ENCODE measurements around the gene COL26A1. TPM values are rescaled to one million over a fixed set of nuclear protein-coding genes. Genes with fewer than 3 reads are reported as not detected.

The COL26A1 gene
- total RNA-seq, 1 experiment from 2014 or later, result 0.20 TPM

- H3K27ac ChIP-seq, result no peak overlapping the region
- no peak overlapping the region for H2AFZ ChIP-seq
- H3K4me3 ChIP-seq, result no peak overlapping the region
- H3K9me3 ChIP-seq (ENCODE audit: insufficient read depth, low read depth), result no peaks in the 10 kb centered on the region
- H3K4me2 ChIP-seq, result no peak overlapping the region
- H3K9me2 ChIP-seq (ENCODE audit: insufficient read depth), result no peaks in the 10 kb centered on the region
- no peaks in the 10 kb centered on the region; the same call in 1 of the 2 replicates for H3F3A ChIP-seq (ENCODE audit: insufficient read depth, low read depth)
- H3K4me1 ChIP-seq (replicated peaks; ENCODE audit: insufficient read depth), result no peaks in the 10 kb centered on the region
- no peak for TF ChIP-seq EZH2 (IDR thresholded peaks at IDR 0.05; ENCODE audit: low read depth)
- TF ChIP-seq CTCF (conservative IDR thresholded peaks at IDR 0.05), result no peak
- no peaks in the 10 kb centered on the region for H3K79me2 ChIP-seq (ENCODE audit: low read depth)
- no peaks in the 10 kb centered on the region for H3K36me3 ChIP-seq (ENCODE audit: low read depth)
- DNase-seq, result no peak
- POLR2A ChIA-PET (ENCODE audit: unreplicated experiment), result no interaction called here
- H3K27me3 ChIP-seq (ENCODE audit: insufficient read depth, low read depth), result peaks cover 17% of the 10 kb centered on the region
- intact Hi-C loops (cut with micrococcal nuclease; ENCODE audit: unreplicated experiment), result loop anchor here (10.0 kb wide), 1 partner anchor 637 kb away; the partner anchor contains the start of gene ACHE
- no TSS peak for BruUV-seq (replicated peaks)
- CTCF ChIA-PET, result interaction anchor here (0.7 kb wide), 1 partner anchor 106 kb away, joined by 4 read pairs; no protein-coding TSS in a partner anchor
- no peaks in the 10 kb centered on the region for H4K20me1 ChIP-seq (ENCODE audit: insufficient read depth)
Measured at GRCh38 chr7:101531726-101532357, 169.2 kb downstream of the COL26A1 start.

- no peak for DNase-seq
- POLR2A ChIA-PET (ENCODE audit: unreplicated experiment), result no interaction called here
- Histone ChIP-seq H4K20me1 (ENCODE audit: insufficient read depth) (no peaks in the 10 kb centered on the region), H3F3A (ENCODE audit: insufficient read depth, low read depth) (no peaks in the 10 kb centered on the region; the same call in 1 of the 2 replicates), H3K4me3 (no peak overlapping the region), H3K4me1 (replicated peaks; ENCODE audit: insufficient read depth) (no peaks in the 10 kb centered on the region), H3K79me2 (ENCODE audit: low read depth) (no peaks in the 10 kb centered on the region), H3K4me2 (no peak overlapping the region), H3K9me2 (ENCODE audit: insufficient read depth) (no peaks in the 10 kb centered on the region), H3K27me3 (ENCODE audit: insufficient read depth, low read depth) (peaks cover 17% of the 10 kb centered on the region), H3K27ac (no peak overlapping the region), H3K36me3 (ENCODE audit: low read depth) (no peaks in the 10 kb centered on the region), H3K9me3 (ENCODE audit: insufficient read depth, low read depth) (no peaks in the 10 kb centered on the region), H2AFZ (no peak overlapping the region)
- BruUV-seq (replicated peaks), result no TSS peak
- CTCF ChIA-PET, result no interaction called here
- TF ChIP-seq EZH2 (IDR thresholded peaks at IDR 0.05; ENCODE audit: low read depth) (no peak), CTCF (conservative IDR thresholded peaks at IDR 0.05) (no peak)
- intact Hi-C loops (cut with micrococcal nuclease; ENCODE audit: unreplicated experiment), result loop anchor here (10.0 kb wide), 1 partner anchor 638 kb away; the partner anchor contains the start of gene ACHE
Measured at GRCh38 chr7:101532400-101533102, 169.9 kb downstream of the COL26A1 start.

GRCh38 chr7:101533103-101533465, 170.4 kb downstream of the COL26A1 start:
- POLR2A ChIA-PET (ENCODE audit: unreplicated experiment), result no interaction called here
- H3K4me1 ChIP-seq (replicated peaks; ENCODE audit: insufficient read depth), result no peaks in the 10 kb centered on the region
- H3K79me2 ChIP-seq (ENCODE audit: low read depth), result no peaks in the 10 kb centered on the region
- H3K9me2 ChIP-seq (ENCODE audit: insufficient read depth), result no peaks in the 10 kb centered on the region
- peaks cover 17% of the 10 kb centered on the region for H3K27me3 ChIP-seq (ENCODE audit: insufficient read depth, low read depth)
- BruUV-seq (replicated peaks), result no TSS peak
- CTCF ChIA-PET, result no interaction called here
- no peak overlapping the region for H3K4me3 ChIP-seq
- intact Hi-C loops (cut with micrococcal nuclease; ENCODE audit: unreplicated experiment), result loop anchor here (10.0 kb wide), 1 partner anchor 638 kb away; the partner anchor contains the start of gene ACHE
- H3K9me3 ChIP-seq (ENCODE audit: insufficient read depth, low read depth), result no peaks in the 10 kb centered on the region
- H3F3A ChIP-seq (ENCODE audit: insufficient read depth, low read depth), result no peaks in the 10 kb centered on the region; the same call in 1 of the 2 replicates
- H3K27ac ChIP-seq, result no peak overlapping the region
- no peaks in the 10 kb centered on the region for H4K20me1 ChIP-seq (ENCODE audit: insufficient read depth)
- TF ChIP-seq EZH2 (IDR thresholded peaks at IDR 0.05; ENCODE audit: low read depth) (no peak), CTCF (conservative IDR thresholded peaks at IDR 0.05) (no peak)
- no peak for DNase-seq
- H2AFZ ChIP-seq, result no peak overlapping the region
- H3K4me2 ChIP-seq, result no peak overlapping the region
- H3K36me3 ChIP-seq (ENCODE audit: low read depth), result no peaks in the 10 kb centered on the region

Data from PC-9 (cell line).